T-helper 2 cell treated with Interferon-gamma antibody and Interleukin-4, amounts not matched to agents 5 μg/mL and 100 μg/mL, for 36 hours (primary cell): ENCODE data around the gene CAMKMT.

ENCODE experiments used
- DNase-seq: peaks from one replicate; pipeline ENCODE4 v3.0.0; 2021; ENCODE audit warnings: low spot score
- H3K27ac Mint-ChIP-seq: one replicate; pipeline ENCODE4 v1.8.0; 2021; ENCODE audit warnings: mild to moderate bottlenecking, mixed read lengths
- H3K27me3 Mint-ChIP-seq: one replicate; pipeline ENCODE4 v1.8.0; 2021; ENCODE audit warnings: low read depth, mixed read lengths
- H3K36me3 Mint-ChIP-seq: one replicate; pipeline ENCODE4 v1.8.0; 2021; ENCODE audit warnings: low read depth, mixed read lengths
- H3K4me1 Mint-ChIP-seq: one replicate; pipeline ENCODE4 v1.8.0; 2021; ENCODE audit warnings: low read depth, mixed read lengths
- H3K4me3 Mint-ChIP-seq: one replicate; pipeline ENCODE4 v1.8.0; 2022; ENCODE audit warnings: mild to moderate bottlenecking, moderate library complexity, mixed read lengths
- H3K9me3 Mint-ChIP-seq: one replicate; pipeline ENCODE4 v1.8.0; 2021; ENCODE audit warnings: mixed read lengths

CAMKMT gene

GRCh38 chr2:44602446-44602845 is 240.7 kb downstream of the CAMKMT start:
- no peak for DNase-seq
- no peak overlapping the region for H3K27ac Mint-ChIP-seq

GRCh38 chr2:44605511-44605910 is 243.8 kb downstream of the CAMKMT start:
- Mint-ChIP-seq H3K27ac (no peak overlapping the region), H3K27me3 (no peaks in the 10 kb centered on the region), H3K4me1 (no peaks in the 10 kb centered on the region), H3K9me3 (peaks cover 8% of the 10 kb centered on the region), H3K36me3 (no peaks in the 10 kb centered on the region), H3K4me3 (no peak overlapping the region)
- DNase-seq: no peak

More at GRCh38 chr2:44602446-44602845, 240.7 kb downstream of the CAMKMT start:
- peaks cover 2% of the 10 kb centered on the region for H3K4me1 Mint-ChIP-seq
- no peaks in the 10 kb centered on the region for H3K27me3 Mint-ChIP-seq
- H3K36me3 Mint-ChIP-seq: no peaks in the 10 kb centered on the region
- H3K9me3 Mint-ChIP-seq: no peaks in the 10 kb centered on the region
- H3K4me3 Mint-ChIP-seq: no peak overlapping the region

GRCh38 chr2:44612276-44612675 is 250.5 kb downstream of the CAMKMT start:
- H3K4me1 Mint-ChIP-seq: peaks cover 3% of the 10 kb centered on the region
- H3K27me3 Mint-ChIP-seq: no peaks in the 10 kb centered on the region
- no peaks in the 10 kb centered on the region for H3K36me3 Mint-ChIP-seq
- DNase-seq: no peak
- no peak overlapping the region for H3K27ac Mint-ChIP-seq
- H3K4me3 Mint-ChIP-seq: no peak overlapping the region
- peaks cover 12% of the 10 kb centered on the region for H3K9me3 Mint-ChIP-seq

- Mint-ChIP-seq H3K36me3 (no peaks in the 10 kb centered on the region), H3K27ac (no peak overlapping the region), H3K4me3 (no peak overlapping the region), H3K27me3 (no peaks in the 10 kb centered on the region), H3K9me3 (peaks cover 8% of the 10 kb centered on the region), H3K4me1 (peaks cover 5% of the 10 kb centered on the region)
- no peak for DNase-seq
Measured at GRCh38 chr2:44614940-44615339, 253.2 kb downstream of the CAMKMT start.

- DNase-seq: no peak
- H3K9me3 Mint-ChIP-seq: no peaks in the 10 kb centered on the region
- H3K27me3 Mint-ChIP-seq: no peaks in the 10 kb centered on the region
- H3K4me1 Mint-ChIP-seq: peaks cover 5% of the 10 kb centered on the region
- H3K27ac Mint-ChIP-seq: no peak overlapping the region
- no peak overlapping the region for H3K4me3 Mint-ChIP-seq
- H3K36me3 Mint-ChIP-seq: peaks cover 2% of the 10 kb centered on the region
Measured at GRCh38 chr2:44615950-44616518, 254.3 kb downstream of the CAMKMT start.

GRCh38 chr2:44616667-44617155 is 255.0 kb downstream of the CAMKMT start:
- no peak overlapping the region for H3K27ac Mint-ChIP-seq
- DNase-seq: peak; percentile 19
- no peak overlapping the region for H3K4me3 Mint-ChIP-seq
- no peaks in the 10 kb centered on the region for H3K27me3 Mint-ChIP-seq
- H3K36me3 Mint-ChIP-seq: peaks cover 2% of the 10 kb centered on the region
- H3K9me3 Mint-ChIP-seq: no peaks in the 10 kb centered on the region
- H3K4me1 Mint-ChIP-seq: peaks cover 5% of the 10 kb centered on the region

GRCh38 chr2:44618251-44619023 is 256.7 kb downstream of the CAMKMT start:
- H3K4me1 Mint-ChIP-seq: peaks cover 5% of the 10 kb centered on the region
- H3K36me3 Mint-ChIP-seq: peaks cover 2% of the 10 kb centered on the region
- H3K27ac Mint-ChIP-seq: no peak overlapping the region
- no peaks in the 10 kb centered on the region for H3K9me3 Mint-ChIP-seq
- H3K27me3 Mint-ChIP-seq: no peaks in the 10 kb centered on the region
- DNase-seq: no peak
- H3K4me3 Mint-ChIP-seq: no peak overlapping the region

- Mint-ChIP-seq H3K27ac (no peak overlapping the region), H3K9me3 (no peaks in the 10 kb centered on the region), H3K36me3 (peaks cover 2% of the 10 kb centered on the region), H3K4me3 (no peak overlapping the region), H3K27me3 (no peaks in the 10 kb centered on the region), H3K4me1 (peaks cover 2% of the 10 kb centered on the region)
- no peak for DNase-seq
Measured at GRCh38 chr2:44620189-44620990, 258.6 kb downstream of the CAMKMT start.

- H3K4me1 Mint-ChIP-seq: no peaks in the 10 kb centered on the region
- H3K4me3 Mint-ChIP-seq: no peak overlapping the region
- no peak for DNase-seq
- H3K9me3 Mint-ChIP-seq: no peaks in the 10 kb centered on the region
- peaks cover 2% of the 10 kb centered on the region for H3K36me3 Mint-ChIP-seq
- H3K27me3 Mint-ChIP-seq: no peaks in the 10 kb centered on the region
- H3K27ac Mint-ChIP-seq: no peak overlapping the region
Measured at GRCh38 chr2:44623622-44624351, 262.0 kb downstream of the CAMKMT start.

GRCh38 chr2:44628297-44628696 is 266.6 kb downstream of the CAMKMT start:
- H3K27ac Mint-ChIP-seq: no peak overlapping the region
- no peaks in the 10 kb centered on the region for H3K36me3 Mint-ChIP-seq
- H3K27me3 Mint-ChIP-seq: no peaks in the 10 kb centered on the region
- no peak overlapping the region for H3K4me3 Mint-ChIP-seq
- no peak for DNase-seq
- H3K4me1 Mint-ChIP-seq: peaks cover 3% of the 10 kb centered on the region
- peaks cover 10% of the 10 kb centered on the region for H3K9me3 Mint-ChIP-seq

- Mint-ChIP-seq H3K36me3 (no peaks in the 10 kb centered on the region), H3K27me3 (no peaks in the 10 kb centered on the region), H3K4me3 (no peak overlapping the region), H3K27ac (no peak overlapping the region), H3K4me1 (peaks cover 5% of the 10 kb centered on the region), H3K9me3 (peaks cover 13% of the 10 kb centered on the region)
- DNase-seq: no peak
Measured at GRCh38 chr2:44632931-44633689, 271.4 kb downstream of the CAMKMT start.

- Mint-ChIP-seq H3K4me3 (no peak overlapping the region), H3K36me3 (no peaks in the 10 kb centered on the region), H3K27ac (no peak overlapping the region), H3K27me3 (no peaks in the 10 kb centered on the region), H3K4me1 (peaks cover 5% of the 10 kb centered on the region), H3K9me3 (peaks cover 13% of the 10 kb centered on the region)
- DNase-seq: no peak
Measured at GRCh38 chr2:44635725-44636124, 274.0 kb downstream of the CAMKMT start.

GRCh38 chr2:44638649-44639048 is 276.9 kb downstream of the CAMKMT start:
- Mint-ChIP-seq H3K9me3 (no peaks in the 10 kb centered on the region), H3K27ac (no peak overlapping the region), H3K4me1 (no peaks in the 10 kb centered on the region), H3K36me3 (no peaks in the 10 kb centered on the region), H3K27me3 (no peaks in the 10 kb centered on the region), H3K4me3 (no peak overlapping the region)
- DNase-seq: no peak
